ENCODE data around the gene CTNNA3.

CTNNA3 gene

GRCh38 chr10:66752714-66753113 is 943.3 kb downstream of the CTNNA3 start:
- no peak for DNase-seq (ENCODE audit: low read depth in 2 of 2)

GRCh38 chr10:66748217-66748616 is 947.8 kb downstream of the CTNNA3 start:
- DNase-seq (ENCODE audit: low read depth in 2 of 2), result no peak

GRCh38 chr10:66747451-66747850 is 948.5 kb downstream of the CTNNA3 start:
- DNase-seq (ENCODE audit: low read depth in 2 of 2), result no peak

GRCh38 chr10:66746711-66747110 is 949.3 kb downstream of the CTNNA3 start:
- no peak for DNase-seq (ENCODE audit: low read depth in 2 of 2)

GRCh38 chr10:66746246-66746645 is 949.7 kb downstream of the CTNNA3 start:
- DNase-seq (ENCODE audit: low read depth in 2 of 2), result no peak

- no peak for DNase-seq (ENCODE audit: low read depth in 2 of 2)
These were observed 951.1 kb downstream of the CTNNA3 start for GRCh38 chr10:66744915-66745314.

- DNase-seq (ENCODE audit: low read depth in 2 of 2), result no peak
These were observed 958.8 kb downstream of the CTNNA3 start for GRCh38 chr10:66737241-66737640.

GRCh38 chr10:66723608-66724400 is 972.2 kb downstream of the CTNNA3 start:
- no peak for DNase-seq (ENCODE audit: low read depth in 2 of 2)

- DNase-seq (ENCODE audit: low read depth in 2 of 2), result no peak
These were observed 976.5 kb downstream of the CTNNA3 start for GRCh38 chr10:66719483-66719882.

GRCh38 chr10:66717231-66717981 is 978.6 kb downstream of the CTNNA3 start:
- DNase-seq (ENCODE audit: low read depth in 2 of 2), result no peak

- no peak for DNase-seq (ENCODE audit: low read depth in 2 of 2)
These were observed 981.3 kb downstream of the CTNNA3 start for GRCh38 chr10:66714741-66715140.

- no peak for DNase-seq (ENCODE audit: low read depth in 2 of 2)
These were observed 982.6 kb downstream of the CTNNA3 start for GRCh38 chr10:66713387-66713786.

GRCh38 chr10:66698069-66698468 is 997.9 kb downstream of the CTNNA3 start:
- DNase-seq (ENCODE audit: low read depth in 2 of 2), result no peak

GRCh38 chr10:66695046-66695445 is 1000.9 kb downstream of the CTNNA3 start:
- no peak for DNase-seq (ENCODE audit: low read depth in 2 of 2)

GRCh38 chr10:66684581-66684980 is 1011.4 kb downstream of the CTNNA3 start:
- DNase-seq (ENCODE audit: low read depth in 2 of 2), result no peak

GRCh38 chr10:66680886-66681285 is 1015.1 kb downstream of the CTNNA3 start:
- no peak for DNase-seq (ENCODE audit: low read depth in 2 of 2)

GRCh38 chr10:66678521-66678920 is 1017.5 kb downstream of the CTNNA3 start:
- DNase-seq (ENCODE audit: low read depth in 2 of 2), result no peak

- DNase-seq (ENCODE audit: low read depth in 2 of 2), result no peak
These were observed 1022.9 kb downstream of the CTNNA3 start for GRCh38 chr10:66673071-66673470.

GRCh38 chr10:66671562-66671961 is 1024.4 kb downstream of the CTNNA3 start:
- no peak for DNase-seq (ENCODE audit: low read depth in 2 of 2)

GRCh38 chr10:66671064-66671463 is 1024.9 kb downstream of the CTNNA3 start:
- no peak for DNase-seq (ENCODE audit: low read depth in 2 of 2)

GRCh38 chr10:66656499-66656898 is 1039.5 kb downstream of the CTNNA3 start:
- DNase-seq (ENCODE audit: low read depth in 2 of 2), result no peak

- no peak for DNase-seq (ENCODE audit: low read depth in 2 of 2)
These were observed 1041.1 kb downstream of the CTNNA3 start for GRCh38 chr10:66654861-66655260.
